Caco-2 (cell line): ENCODE measurements around the gene SIDT1. TPM values are rescaled to one million over a fixed set of nuclear protein-coding genes. Genes with fewer than 3 reads are reported as not detected.

Experiments used
- BruUV-seq: library from RNA; stranded (reverse); fragments of 400-500 nt; replicated peaks from 2 replicates; lab custom pipeline; 2021; lab: Mats Ljungman, UMichigan
- CTCF ChIA-PET: fragments of 300-600 bp; sonication (Branson Sonifier 250); formaldehyde crosslinking; loops from one replicate; lab custom pipeline; 2022; ENCODE audit warnings: antibody characterized with exemption; lab: Charles Lee
- POLR2A ChIA-PET: fragments of 300-600 bp; sonication (Branson Sonifier 250); formaldehyde crosslinking; loops from one replicate; lab custom pipeline; 2022; ENCODE audit warnings: antibody characterized with exemption; lab: Charles Lee
- DNase-seq, 2 experiments: peaks; one replicate each; pipeline versions ENCODE4 v3.0.0 to v3.0.0-alpha.2; 2020 to 2022
- H3K27me3 ChIP-seq: replicated peaks from 2 replicates; pipeline ENCODE4 v1.6.0; 2011; ENCODE audit warnings: low read length; ENCODE audit not compliant: control insufficient read depth, insufficient read depth
- H3K36me3 ChIP-seq: 2 replicates; pipeline ENCODE4 v1.5.1; 2011; ENCODE audit warnings: low read length; ENCODE audit not compliant: control insufficient read depth, insufficient read depth
- H3K4me1 ChIP-seq: fragments of 250-450 bp; sonication (Bioruptor Pico); 2 replicates; pipeline ENCODE4 v1.5.1; 2020; ENCODE audit warnings: mild to moderate bottlenecking
- H3K4me3 ChIP-seq: 2 replicates; pipeline ENCODE4 v1.5.1; 2011; ENCODE audit warnings: low read depth, mild to moderate bottlenecking, control low read depth, low read length
- H3K9me3 ChIP-seq: fragments of 250-450 bp; sonication (Bioruptor Pico); 2 replicates; pipeline ENCODE4 v1.5.1; 2020; ENCODE audit warnings: mild to moderate bottlenecking, moderate library complexity
- H3K27ac Mint-ChIP-seq: one replicate; pipeline ENCODE4 v1.8.0; 2022; ENCODE audit warnings: mixed read lengths; ENCODE audit not compliant: unreplicated experiment
- H3K27me3 Mint-ChIP-seq: one replicate; pipeline ENCODE4 v1.8.0; 2022; ENCODE audit warnings: mixed read lengths; ENCODE audit not compliant: insufficient read depth, unreplicated experiment
- H3K36me3 Mint-ChIP-seq: one replicate; pipeline ENCODE4 v1.8.0; 2022; ENCODE audit warnings: mild to moderate bottlenecking, mixed read lengths; ENCODE audit not compliant: insufficient read depth, unreplicated experiment
- H3K4me1 Mint-ChIP-seq: one replicate; pipeline ENCODE4 v1.8.0; 2022; ENCODE audit warnings: low read depth, mixed read lengths; ENCODE audit not compliant: unreplicated experiment
- H3K4me3 Mint-ChIP-seq: one replicate; pipeline ENCODE4 v1.8.0; 2022; ENCODE audit warnings: mild to moderate bottlenecking, moderate library complexity, mixed read lengths; ENCODE audit not compliant: unreplicated experiment
- H3K9me3 Mint-ChIP-seq: one replicate; pipeline ENCODE4 v1.8.0; 2022; ENCODE audit warnings: mixed read lengths; ENCODE audit not compliant: unreplicated experiment
- intact Hi-C: fragments of 100-400 bp; cut with micrococcal nuclease; formaldehyde crosslinking; loops from one replicate; pipeline ENCODE4 v1.10.0; 2022; ENCODE audit not compliant: unreplicated experiment
- total RNA-seq: library from RNA; stranded (reverse); gene quantifications from 2 replicates; pipeline ENCODE4 v1.2.3, GENCODE V29; 2022
- TF ChIP-seq, protein P1 (sequence below), 2 experiments: fragments of 200-600 bp in 1 of 2; IDR thresholded peaks; 1 replicate in 1 of 2; 2 replicates in 1 of 2; pipeline versions ENCODE4 v1.5.1 to v1.8.0; 2011 to 2022; ENCODE audit warnings: antibody characterized with exemption in 1 of 2, control low read depth in 1 of 2, inconsistent platforms in 1 of 2, low read depth in 1 of 2, low read length in 1 of 2, mild to moderate bottlenecking in 1 of 2, moderate library complexity in 1 of 2; ENCODE audit not compliant: insufficient read depth in 1 of 2, severe bottlenecking in 1 of 2, unreplicated experiment in 1 of 2

SIDT1 gene
- total RNA-seq, 1 experiment from 2014 or later = 0.84 TPM

DNA sequence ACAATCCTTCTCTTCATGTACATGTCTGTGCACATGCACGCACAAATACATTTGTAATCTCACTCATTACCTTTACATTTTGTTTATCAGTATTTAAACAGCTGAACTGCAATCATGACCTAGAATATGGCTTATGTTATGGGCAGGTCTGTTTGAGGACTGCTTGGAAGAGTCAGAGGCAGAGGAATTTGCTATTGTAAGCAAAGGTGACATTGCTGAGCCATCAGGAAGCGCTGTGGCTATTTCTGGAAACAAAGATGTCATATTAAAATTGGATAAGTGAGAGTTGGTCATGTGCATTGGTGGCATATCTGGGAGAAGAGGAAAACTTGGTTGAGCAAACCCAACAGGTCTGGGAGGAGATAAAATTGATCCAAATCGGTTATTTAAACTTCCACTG lies 122.5 kb downstream of the SIDT1 start:
- no peaks in the 10 kb centered on the region for H3K9me3 ChIP-seq
- no peak overlapping the region for H3K4me3 ChIP-seq
- no TSS peak for BruUV-seq
- H3K36me3 Mint-ChIP-seq = peaks cover 13% of the 10 kb centered on the region
- 0 out of 2 replicates have a peak, but pooled peaks cover 6% of the 10 kb centered on the region for H3K4me1 ChIP-seq
- H3K9me3 Mint-ChIP-seq = no peaks in the 10 kb centered on the region
- no peak overlapping the region for H3K27ac Mint-ChIP-seq
- TF ChIP-seq, protein P1, sequence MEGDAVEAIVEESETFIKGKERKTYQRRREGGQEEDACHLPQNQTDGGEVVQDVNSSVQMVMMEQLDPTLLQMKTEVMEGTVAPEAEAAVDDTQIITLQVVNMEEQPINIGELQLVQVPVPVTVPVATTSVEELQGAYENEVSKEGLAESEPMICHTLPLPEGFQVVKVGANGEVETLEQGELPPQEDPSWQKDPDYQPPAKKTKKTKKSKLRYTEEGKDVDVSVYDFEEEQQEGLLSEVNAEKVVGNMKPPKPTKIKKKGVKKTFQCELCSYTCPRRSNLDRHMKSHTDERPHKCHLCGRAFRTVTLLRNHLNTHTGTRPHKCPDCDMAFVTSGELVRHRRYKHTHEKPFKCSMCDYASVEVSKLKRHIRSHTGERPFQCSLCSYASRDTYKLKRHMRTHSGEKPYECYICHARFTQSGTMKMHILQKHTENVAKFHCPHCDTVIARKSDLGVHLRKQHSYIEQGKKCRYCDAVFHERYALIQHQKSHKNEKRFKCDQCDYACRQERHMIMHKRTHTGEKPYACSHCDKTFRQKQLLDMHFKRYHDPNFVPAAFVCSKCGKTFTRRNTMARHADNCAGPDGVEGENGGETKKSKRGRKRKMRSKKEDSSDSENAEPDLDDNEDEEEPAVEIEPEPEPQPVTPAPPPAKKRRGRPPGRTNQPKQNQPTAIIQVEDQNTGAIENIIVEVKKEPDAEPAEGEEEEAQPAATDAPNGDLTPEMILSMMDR (IDR thresholded peaks at IDR 0.05; ENCODE audit: insufficient read depth in 1 of 2, low read depth in 1 of 2, low read length in 1 of 2, severe bottlenecking in 1 of 2, unreplicated experiment in 1 of 2) = no peak
- CTCF ChIA-PET = no interaction called here
- intact Hi-C loops = no loop called here
- H3K4me1 Mint-ChIP-seq = peaks cover 6% of the 10 kb centered on the region
- POLR2A ChIA-PET = no interaction called here
- H3K36me3 ChIP-seq = peaks cover 2% of the 10 kb centered on the region
- no peaks in the 10 kb centered on the region for H3K27me3 ChIP-seq
- H3K27me3 Mint-ChIP-seq = no peaks in the 10 kb centered on the region
- no peak overlapping the region for H3K4me3 Mint-ChIP-seq
- no peak for DNase-seq

DNA sequence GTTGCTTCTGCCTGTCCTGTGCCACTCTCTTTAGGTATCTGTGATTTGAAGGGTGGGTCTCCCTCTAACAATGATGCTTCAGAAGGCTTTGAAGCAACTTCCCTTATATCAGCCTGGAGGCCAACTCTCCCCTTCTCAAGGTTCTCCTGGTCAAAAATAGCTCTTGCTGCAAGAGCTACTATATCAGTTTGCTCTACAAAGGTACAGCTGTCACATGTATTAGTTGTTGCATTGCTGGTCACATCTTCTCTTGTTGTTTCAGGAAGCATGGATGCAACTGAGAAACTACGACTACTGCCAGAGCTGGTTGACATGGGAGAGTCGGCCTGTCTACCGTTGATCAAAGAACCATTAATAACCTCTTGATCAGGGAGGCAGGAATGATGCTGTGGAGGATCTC lies 125.8 kb downstream of the SIDT1 start:
- H3K9me3 ChIP-seq = no peaks in the 10 kb centered on the region
- H3K27me3 ChIP-seq = no peaks in the 10 kb centered on the region
- H3K4me1 Mint-ChIP-seq = peaks cover 13% of the 10 kb centered on the region
- H3K4me3 Mint-ChIP-seq = no peak overlapping the region
- peaks cover 3% of the 10 kb centered on the region for H3K36me3 ChIP-seq
- peaks cover 27% of the 10 kb centered on the region for H3K36me3 Mint-ChIP-seq
- no peak overlapping the region for H3K4me3 ChIP-seq
- intact Hi-C loops = no loop called here
- H3K9me3 Mint-ChIP-seq = no peaks in the 10 kb centered on the region
- no TSS peak for BruUV-seq
- CTCF ChIA-PET = no interaction called here
- peaks cover 16% of the 10 kb centered on the region for H3K4me1 ChIP-seq
- no peak overlapping the region for H3K27ac Mint-ChIP-seq
- DNase-seq = no peak
- no peaks in the 10 kb centered on the region for H3K27me3 Mint-ChIP-seq
- TF ChIP-seq, protein P1 (IDR thresholded peaks at IDR 0.05; ENCODE audit: insufficient read depth in 1 of 2, low read depth in 1 of 2, low read length in 1 of 2, severe bottlenecking in 1 of 2, unreplicated experiment in 1 of 2) = no peak
- POLR2A ChIA-PET = no interaction called here

DNA sequence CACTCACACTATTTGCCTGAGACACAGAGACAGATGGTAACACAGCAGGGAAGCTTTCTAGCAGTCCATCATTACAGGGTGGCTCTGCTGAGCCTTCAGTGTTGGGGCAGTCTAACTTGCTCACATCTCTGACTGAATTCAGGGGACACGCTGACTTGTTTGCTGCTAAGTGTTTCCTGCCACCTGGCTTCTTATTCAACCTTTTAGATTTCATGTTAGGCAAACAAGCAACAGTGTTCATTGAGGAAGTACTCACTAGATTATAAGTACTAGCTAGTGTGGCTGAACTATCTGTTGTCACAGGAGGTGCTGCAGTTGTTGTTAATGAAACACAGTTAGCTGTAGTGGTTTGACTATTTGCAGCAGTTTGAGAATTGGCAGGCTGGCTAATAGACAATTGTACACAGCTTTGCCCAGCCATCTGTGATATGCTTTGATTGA lies 126.8 kb downstream of the SIDT1 start:
- POLR2A ChIA-PET = no interaction called here
- Histone ChIP-seq H3K4me3 (no peak overlapping the region), H3K36me3 (peaks cover 3% of the 10 kb centered on the region), H3K27me3 (no peaks in the 10 kb centered on the region), H3K4me1 (peaks cover 26% of the 10 kb centered on the region), H3K9me3 (no peaks in the 10 kb centered on the region)
- Mint-ChIP-seq H3K9me3 (no peaks in the 10 kb centered on the region), H3K4me3 (no peak overlapping the region), H3K27me3 (no peaks in the 10 kb centered on the region), H3K27ac (no peak overlapping the region), H3K4me1 (peaks cover 17% of the 10 kb centered on the region), H3K36me3 (peaks cover 27% of the 10 kb centered on the region)
- BruUV-seq = no TSS peak
- TF ChIP-seq, protein P1 (IDR thresholded peaks at IDR 0.05; ENCODE audit: insufficient read depth in 1 of 2, low read depth in 1 of 2, low read length in 1 of 2, severe bottlenecking in 1 of 2, unreplicated experiment in 1 of 2) = no peak
- no peak for DNase-seq
- CTCF ChIA-PET = no interaction called here
- intact Hi-C loops = no loop called here
